ENCODE data around the gene PDE1A. TPM values are rescaled to one million over a fixed set of nuclear protein-coding genes. Genes with fewer than 3 reads are reported as not detected.

PDE1A gene
- total RNA-seq, 1 donor, result 42.0 TPM

DNA sequence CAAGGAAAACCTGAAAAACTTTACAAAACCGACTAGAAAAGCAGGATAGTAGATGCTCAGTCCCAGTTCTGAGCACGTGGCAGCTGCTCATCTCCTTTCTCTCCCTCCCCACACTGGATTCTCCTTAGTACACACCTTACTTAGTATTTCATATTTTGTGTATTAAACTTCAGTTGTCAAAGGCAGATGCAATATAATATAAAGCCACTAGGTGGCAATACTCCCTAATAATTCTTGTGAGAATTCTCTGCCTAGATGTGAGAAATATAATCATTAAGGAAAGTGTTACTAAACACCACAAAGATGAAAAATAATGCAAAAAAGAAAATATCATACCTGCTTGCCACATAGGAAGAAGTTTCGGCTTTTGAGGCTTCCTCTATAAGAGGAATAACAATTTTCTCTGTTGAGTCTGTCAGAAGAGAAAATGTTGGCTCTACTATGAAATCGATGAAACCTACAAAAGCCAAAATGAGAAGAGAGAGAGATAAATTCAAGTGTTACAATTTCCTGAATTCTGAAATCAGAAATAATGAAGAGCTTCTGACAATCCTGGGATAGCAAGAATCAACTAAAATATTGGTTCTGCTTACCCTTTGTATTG is 240.6 kb downstream of the PDE1A start:
- Histone ChIP-seq H4K20me1 (ENCODE audit: insufficient read depth, low read length) (no peaks in the 10 kb centered on the region), H3K27ac (ENCODE audit: low read depth, low read length) (no peak overlapping the region), H3K4me3 (ENCODE audit: insufficient read depth, low read length) (no peak overlapping the region), H3K36me3 (ENCODE audit: insufficient read depth, low read length) (no peaks in the 10 kb centered on the region), H2AFZ (ENCODE audit: low read length) (no peak overlapping the region), H3K4me1 (ENCODE audit: insufficient read depth, low read length) (peaks cover 7% of the 10 kb centered on the region), H3K9me3 (ENCODE audit: low read depth, low read length) (no peaks in the 10 kb centered on the region), H3K27me3 (ENCODE audit: insufficient read depth, low read length) (no peaks in the 10 kb centered on the region), H3K79me2 (ENCODE audit: insufficient read depth, low read length) (no peaks in the 10 kb centered on the region), H3K4me2 (ENCODE audit: insufficient read depth, low read length) (no peak overlapping the region)
- no peak for DNase-seq (ENCODE audit: insufficient read length, low spot score, missing footprints)
- TF ChIP-seq, protein P1, sequence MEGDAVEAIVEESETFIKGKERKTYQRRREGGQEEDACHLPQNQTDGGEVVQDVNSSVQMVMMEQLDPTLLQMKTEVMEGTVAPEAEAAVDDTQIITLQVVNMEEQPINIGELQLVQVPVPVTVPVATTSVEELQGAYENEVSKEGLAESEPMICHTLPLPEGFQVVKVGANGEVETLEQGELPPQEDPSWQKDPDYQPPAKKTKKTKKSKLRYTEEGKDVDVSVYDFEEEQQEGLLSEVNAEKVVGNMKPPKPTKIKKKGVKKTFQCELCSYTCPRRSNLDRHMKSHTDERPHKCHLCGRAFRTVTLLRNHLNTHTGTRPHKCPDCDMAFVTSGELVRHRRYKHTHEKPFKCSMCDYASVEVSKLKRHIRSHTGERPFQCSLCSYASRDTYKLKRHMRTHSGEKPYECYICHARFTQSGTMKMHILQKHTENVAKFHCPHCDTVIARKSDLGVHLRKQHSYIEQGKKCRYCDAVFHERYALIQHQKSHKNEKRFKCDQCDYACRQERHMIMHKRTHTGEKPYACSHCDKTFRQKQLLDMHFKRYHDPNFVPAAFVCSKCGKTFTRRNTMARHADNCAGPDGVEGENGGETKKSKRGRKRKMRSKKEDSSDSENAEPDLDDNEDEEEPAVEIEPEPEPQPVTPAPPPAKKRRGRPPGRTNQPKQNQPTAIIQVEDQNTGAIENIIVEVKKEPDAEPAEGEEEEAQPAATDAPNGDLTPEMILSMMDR (IDR thresholded peaks at IDR 0.05; ENCODE audit: extremely low read depth, low read depth, low read length), result peak; percentile 71

DNA sequence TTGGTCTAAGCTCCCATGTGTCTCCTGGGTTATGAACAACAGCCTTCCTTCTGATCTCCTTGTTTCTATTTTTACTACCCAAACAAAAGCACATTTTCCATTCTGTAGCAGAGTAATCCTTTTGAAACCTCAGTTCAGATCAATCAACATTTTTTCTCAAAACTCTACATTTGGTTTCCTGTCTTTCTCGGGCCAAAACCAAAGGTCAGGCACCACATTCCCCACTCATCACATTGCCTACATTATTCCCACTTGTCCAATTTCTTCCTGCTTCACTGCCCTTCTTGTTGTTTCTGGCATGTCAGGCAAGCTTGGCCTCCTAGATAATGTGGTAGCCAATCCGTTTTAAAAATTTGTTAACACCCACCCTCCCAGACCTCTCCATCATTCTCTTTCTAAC is 244.4 kb downstream of the PDE1A start:
- peaks cover 7% of the 10 kb centered on the region for H3K4me1 ChIP-seq (ENCODE audit: insufficient read depth, low read length)
- no peak for DNase-seq (ENCODE audit: insufficient read length, low spot score, missing footprints)
- TF ChIP-seq, protein P1 (IDR thresholded peaks at IDR 0.05; ENCODE audit: extremely low read depth, low read depth, low read length), result no peak

DNA sequence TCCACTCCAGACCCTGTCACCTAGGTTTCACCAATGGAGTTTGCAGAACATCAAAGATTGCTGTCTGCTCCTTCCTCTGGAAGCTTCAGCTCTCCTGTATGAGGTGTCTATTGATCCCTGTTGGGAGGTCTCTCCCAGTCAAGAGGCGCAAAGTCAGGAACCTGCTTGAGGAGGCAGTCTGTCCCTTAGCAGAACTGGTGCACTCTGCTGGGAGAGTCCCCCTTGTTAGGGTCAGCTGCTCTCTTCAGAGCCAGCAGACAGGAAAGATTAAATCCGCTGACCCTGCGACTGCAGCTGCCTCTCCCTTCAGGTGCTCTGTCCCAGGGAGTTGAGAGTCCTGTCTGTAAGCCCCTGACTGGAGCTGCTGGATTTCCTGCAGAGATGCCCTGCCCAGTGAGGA is 245.5 kb downstream of the PDE1A start:
- no peak for DNase-seq (ENCODE audit: insufficient read length, low spot score, missing footprints)
- H3K4me3 ChIP-seq (ENCODE audit: insufficient read depth, low read length), result no peak overlapping the region
- TF ChIP-seq, protein P1 (IDR thresholded peaks at IDR 0.05; ENCODE audit: extremely low read depth, low read depth, low read length), result no peak
- H3K9me3 ChIP-seq (ENCODE audit: low read depth, low read length), result no peaks in the 10 kb centered on the region
- no peaks in the 10 kb centered on the region for H3K79me2 ChIP-seq (ENCODE audit: insufficient read depth, low read length)
- H3K27me3 ChIP-seq (ENCODE audit: insufficient read depth, low read length), result no peaks in the 10 kb centered on the region
- H2AFZ ChIP-seq (ENCODE audit: low read length), result no peak overlapping the region
- H3K4me1 ChIP-seq (ENCODE audit: insufficient read depth, low read length), result peaks cover 7% of the 10 kb centered on the region
- no peak overlapping the region for H3K27ac ChIP-seq (ENCODE audit: low read depth, low read length)
- no peaks in the 10 kb centered on the region for H4K20me1 ChIP-seq (ENCODE audit: insufficient read depth, low read length)
- no peak overlapping the region for H3K4me2 ChIP-seq (ENCODE audit: insufficient read depth, low read length)
- H3K36me3 ChIP-seq (ENCODE audit: insufficient read depth, low read length), result no peaks in the 10 kb centered on the region

More for the DNA sequence above, 244.4 kb downstream of the PDE1A start:
- Histone ChIP-seq H3K4me3 (ENCODE audit: insufficient read depth, low read length) (no peak overlapping the region), H3K36me3 (ENCODE audit: insufficient read depth, low read length) (no peaks in the 10 kb centered on the region), H2AFZ (ENCODE audit: low read length) (no peak overlapping the region), H4K20me1 (ENCODE audit: insufficient read depth, low read length) (no peaks in the 10 kb centered on the region), H3K79me2 (ENCODE audit: insufficient read depth, low read length) (no peaks in the 10 kb centered on the region), H3K4me2 (ENCODE audit: insufficient read depth, low read length) (no peak overlapping the region), H3K27me3 (ENCODE audit: insufficient read depth, low read length) (no peaks in the 10 kb centered on the region), H3K9me3 (ENCODE audit: low read depth, low read length) (no peaks in the 10 kb centered on the region), H3K27ac (ENCODE audit: low read depth, low read length) (no peak overlapping the region)

GRCh38 chr2:182179176-182179575 is 247.7 kb downstream of the PDE1A start:
- peaks cover 7% of the 10 kb centered on the region for H3K4me1 ChIP-seq (ENCODE audit: insufficient read depth, low read length)
- H2AFZ ChIP-seq (ENCODE audit: low read length), result no peak overlapping the region
- H3K9me3 ChIP-seq (ENCODE audit: low read depth, low read length), result no peaks in the 10 kb centered on the region
- no peaks in the 10 kb centered on the region for H3K79me2 ChIP-seq (ENCODE audit: insufficient read depth, low read length)
- no peak overlapping the region for H3K27ac ChIP-seq (ENCODE audit: low read depth, low read length)
- H4K20me1 ChIP-seq (ENCODE audit: insufficient read depth, low read length), result no peaks in the 10 kb centered on the region
- no peak for DNase-seq (ENCODE audit: insufficient read length, low spot score, missing footprints)
- no peak overlapping the region for H3K4me2 ChIP-seq (ENCODE audit: insufficient read depth, low read length)
- H3K36me3 ChIP-seq (ENCODE audit: insufficient read depth, low read length), result no peaks in the 10 kb centered on the region
- H3K4me3 ChIP-seq (ENCODE audit: insufficient read depth, low read length), result no peak overlapping the region
- TF ChIP-seq, protein P1 (IDR thresholded peaks at IDR 0.05; ENCODE audit: extremely low read depth, low read depth, low read length), result no peak
- no peaks in the 10 kb centered on the region for H3K27me3 ChIP-seq (ENCODE audit: insufficient read depth, low read length)

Data from osteoblast (primary cell).